SH-SY5Y (cell line): Measurements from ENCODE around the gene C1orf174.

Experiments
- GATA2 ChIP-seq: IDR thresholded peaks from 2 replicates; pipeline ENCODE4 v1.6.1; 2011; ENCODE audit warnings: mild to moderate bottlenecking, low read depth, low read length
- GATA3 ChIP-seq: IDR thresholded peaks from 2 replicates; pipeline ENCODE4 v1.6.1; 2011; ENCODE audit warnings: low read depth, mild to moderate bottlenecking, low read length, moderate library complexity

DNA sequence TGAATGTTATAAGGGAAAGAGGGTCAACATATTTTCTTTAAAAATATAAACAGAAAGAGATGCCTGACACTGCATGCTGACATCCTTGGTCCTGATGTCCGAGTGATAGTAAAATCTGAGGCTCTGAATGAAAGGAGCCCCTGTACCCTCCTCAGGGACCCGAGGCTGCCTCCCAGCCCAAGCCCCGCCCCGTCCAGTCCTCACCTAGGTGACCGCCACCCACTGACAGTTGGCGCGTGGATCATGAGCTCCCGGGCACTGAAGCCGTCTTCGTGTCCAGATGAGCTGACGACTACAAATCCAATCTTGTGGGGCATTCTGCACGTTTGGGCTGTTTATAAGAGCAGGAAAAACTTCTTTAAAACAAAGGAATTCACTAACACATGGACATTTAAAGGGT lies 48.0 kb downstream of the C1orf174 start:
- TF ChIP-seq GATA2 (no peak), GATA3 (no peak)
